IPS-18c (cell line): ENCODE results near the gene IFNGR2.
"Not testable (repeated sequence)": the region's sequence is repeated elsewhere in the genome, so short reads cannot be mapped to it uniquely, and the experiment has no call there.

ENCODE experiments used
- H3K4me3 ChIP-seq: 2 replicates; pipeline ENCODE4 v1.7.0; 2013; ENCODE audit warnings: low read depth, mild to moderate bottlenecking, low read length, moderate library complexity; ENCODE audit not compliant: insufficient read depth
- H3K9me3 ChIP-seq: one replicate; pipeline ENCODE4 v1.6.1; 2013; ENCODE audit warnings: mild to moderate bottlenecking, low read length, moderate library complexity; ENCODE audit not compliant: control insufficient read depth, insufficient read depth

IFNGR2 gene

GRCh38 chr21:33373451-33373850 is 29.8 kb upstream of the IFNGR2 start:
- Histone ChIP-seq H3K4me3 (no peak overlapping the region), H3K9me3 (no peaks in the 10 kb centered on the region)

DNA sequence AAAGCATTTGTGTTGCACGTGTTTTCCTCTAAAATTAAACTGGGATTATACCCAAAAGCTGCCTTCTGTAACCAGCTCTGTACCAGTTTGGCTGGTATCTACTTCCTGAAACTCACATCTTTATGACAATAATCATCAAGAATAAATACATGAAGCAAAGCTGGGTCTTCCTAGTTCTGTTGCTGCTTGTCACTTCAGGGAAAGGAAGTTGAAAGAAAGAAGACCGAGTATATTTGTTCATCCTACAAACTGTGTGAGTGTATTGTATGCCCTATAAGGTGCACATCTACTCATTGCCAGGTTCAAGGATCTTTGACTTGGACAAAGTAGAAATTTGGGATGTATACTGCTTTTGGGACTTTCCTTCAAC is 29.1 kb upstream of the IFNGR2 start:
- Histone ChIP-seq H3K9me3 (no peaks in the 10 kb centered on the region), H3K4me3 (no peak overlapping the region)

- H3K4me3 ChIP-seq: no peak overlapping the region
- no peaks in the 10 kb centered on the region for H3K9me3 ChIP-seq
These were observed 28.6 kb upstream of the IFNGR2 start for GRCh38 chr21:33374450-33375096.

DNA sequence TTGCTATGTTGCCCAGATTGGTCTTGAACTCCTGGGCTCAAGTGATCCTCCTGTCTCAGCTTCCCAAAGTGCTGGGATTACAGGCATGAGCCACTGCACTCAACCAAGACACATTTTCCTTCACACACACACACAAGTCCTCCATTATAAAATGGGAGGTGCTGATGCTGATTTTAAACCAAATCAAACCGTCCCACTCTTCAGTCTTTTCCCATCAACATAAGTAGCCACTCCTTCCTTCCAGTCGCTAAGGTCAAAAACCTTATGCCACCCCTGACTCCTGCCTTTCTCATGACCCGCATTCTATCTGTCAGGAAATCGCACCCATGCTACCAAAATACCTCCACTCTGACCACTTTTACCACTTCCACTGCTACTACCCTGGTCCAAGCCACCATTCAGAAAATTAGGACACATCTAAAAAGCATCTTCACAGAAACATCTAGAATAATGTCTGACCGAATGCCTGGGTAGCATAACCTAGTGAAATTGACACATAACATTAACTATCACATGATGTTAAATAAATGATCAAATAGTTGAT is 28.0 kb upstream of the IFNGR2 start:
- no peak overlapping the region for H3K4me3 ChIP-seq

GRCh38 chr21:33377221-33377920 is 25.8 kb upstream of the IFNGR2 start:
- no peak overlapping the region for H3K4me3 ChIP-seq

More for the DNA sequence above, 28.0 kb upstream of the IFNGR2 start:
- H3K9me3 ChIP-seq: no peaks in the 10 kb centered on the region

GRCh38 chr21:33378081-33378480 is 25.1 kb upstream of the IFNGR2 start:
- Histone ChIP-seq H3K4me3 (no peak overlapping the region), H3K9me3 (no peaks in the 10 kb centered on the region)

More at GRCh38 chr21:33377221-33377920, 25.8 kb upstream of the IFNGR2 start:
- H3K9me3 ChIP-seq: no peaks in the 10 kb centered on the region

DNA sequence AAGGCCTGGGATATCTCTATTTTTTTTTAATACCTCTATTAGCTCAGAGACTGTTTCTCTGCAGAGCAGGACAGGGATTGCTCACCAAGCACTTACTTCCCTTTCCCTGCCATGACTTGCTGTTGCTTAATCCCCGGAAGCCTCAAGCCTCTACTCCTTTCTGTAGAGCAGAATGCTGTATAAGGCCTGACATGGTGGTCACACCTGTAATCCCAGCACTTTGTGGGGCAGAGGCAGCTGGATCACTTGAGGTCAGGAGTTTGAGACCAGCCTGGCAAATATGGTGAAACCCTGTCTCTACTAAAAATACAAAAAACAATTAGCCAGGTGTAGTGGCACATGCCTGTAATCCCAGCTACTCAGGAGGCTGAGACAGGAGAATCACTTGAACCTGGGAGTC is 23.3 kb upstream of the IFNGR2 start:
- not testable (repeated sequence) for H3K4me3 ChIP-seq, H3K9me3 ChIP-seq

DNA sequence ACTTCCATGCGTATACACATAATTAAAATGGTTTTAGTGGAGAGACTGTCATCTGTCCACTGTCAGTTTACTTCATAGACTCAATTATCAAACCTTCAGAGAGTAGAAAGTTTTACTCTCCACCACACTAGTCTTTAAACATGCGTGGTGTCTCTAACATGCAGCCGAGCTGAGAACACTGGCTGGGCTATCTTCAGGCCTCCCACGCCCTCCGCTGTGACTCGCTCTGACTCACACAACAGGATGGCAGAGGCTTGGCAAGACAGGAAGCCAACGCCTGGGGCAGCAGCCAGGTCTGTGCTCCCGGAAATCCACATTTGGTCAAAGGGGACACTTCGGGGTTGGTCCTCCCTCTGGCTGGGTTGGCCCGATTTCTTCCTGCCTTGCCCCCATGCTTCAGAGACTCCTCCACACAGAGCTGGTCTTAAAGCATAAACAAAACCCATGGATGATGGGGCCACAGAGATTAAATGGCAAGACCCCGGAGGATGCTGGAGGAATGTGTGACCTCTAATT is 22.7 kb upstream of the IFNGR2 start:
- Histone ChIP-seq H3K4me3 (no peak overlapping the region), H3K9me3 (no peaks in the 10 kb centered on the region)

- not testable (repeated sequence) for H3K4me3 ChIP-seq
These were observed 21.8 kb upstream of the IFNGR2 start for GRCh38 chr21:33381381-33381780.

DNA sequence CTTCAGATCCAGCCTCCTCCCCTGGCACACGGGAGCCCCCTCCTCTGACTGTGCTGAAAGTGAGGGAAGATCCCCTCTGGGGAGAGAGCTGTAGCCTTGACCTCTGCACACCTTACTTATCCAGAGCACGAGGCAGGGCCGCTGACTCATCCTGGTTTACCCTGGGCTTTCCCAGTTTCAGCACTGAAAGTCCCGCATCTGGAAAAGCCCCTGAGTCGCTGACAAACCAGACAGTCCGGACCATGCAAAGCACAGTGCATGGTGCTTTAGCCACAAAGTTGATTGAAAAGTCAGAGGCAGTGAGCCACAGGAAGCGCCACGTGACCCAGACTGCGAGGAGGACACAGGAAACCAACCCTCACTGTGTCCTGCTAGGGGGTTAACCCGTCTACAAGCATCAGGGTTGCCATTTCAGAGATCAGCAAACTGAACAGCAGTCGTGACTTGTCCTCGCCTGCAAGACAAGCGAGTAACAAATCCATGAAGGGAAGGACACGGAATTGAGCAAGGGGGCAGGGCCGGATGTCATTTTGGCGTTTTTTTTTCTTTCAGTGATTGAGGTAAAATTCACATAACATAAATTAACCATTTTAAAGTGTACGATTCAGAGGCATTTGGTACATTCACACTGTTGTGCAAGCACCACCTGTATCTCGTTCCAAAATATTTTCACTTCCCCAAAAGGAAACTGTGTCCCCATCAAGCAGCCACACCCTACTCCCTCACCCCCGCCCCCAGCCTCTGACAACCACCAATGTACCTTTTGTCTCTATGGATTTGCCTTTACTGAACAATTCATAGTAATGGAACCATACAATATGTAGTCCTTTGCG is 19.9 kb upstream of the IFNGR2 start:
- Histone ChIP-seq H3K4me3 (no peak overlapping the region), H3K9me3 (no peaks in the 10 kb centered on the region)

More at GRCh38 chr21:33381381-33381780, 21.8 kb upstream of the IFNGR2 start:
- not testable (repeated sequence) for H3K9me3 ChIP-seq

GRCh38 chr21:33384841-33385331 is 18.3 kb upstream of the IFNGR2 start:
- Histone ChIP-seq H3K4me3 (no peak overlapping the region), H3K9me3 (no peaks in the 10 kb centered on the region)

DNA sequence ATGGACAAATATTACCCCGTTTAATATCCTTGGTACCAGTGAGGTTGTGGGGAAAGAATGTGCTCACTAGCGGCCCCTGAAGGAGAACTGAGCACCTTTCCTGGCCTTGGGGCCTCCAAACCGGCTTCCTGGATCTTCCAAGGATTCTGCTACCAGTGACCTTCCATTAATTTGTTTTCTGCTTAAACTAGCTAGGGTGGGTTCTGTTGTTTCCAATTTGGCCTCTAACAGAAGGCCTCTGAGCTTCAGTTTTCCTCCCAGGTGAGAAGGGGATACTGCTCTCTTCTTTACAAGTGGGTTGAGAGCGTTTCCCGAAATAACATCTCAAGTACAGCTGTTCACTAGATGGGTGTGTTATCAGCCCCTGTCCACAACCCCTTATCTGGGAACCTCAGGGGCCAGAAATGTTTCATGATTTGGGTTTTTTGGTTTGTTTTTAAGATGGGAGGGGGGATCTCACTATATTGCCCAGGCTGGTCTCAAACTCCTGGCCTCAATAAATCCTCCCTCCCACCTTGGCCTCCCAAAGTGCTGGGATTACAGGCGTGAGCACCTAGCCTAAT is 16.9 kb upstream of the IFNGR2 start:
- Histone ChIP-seq H3K4me3 (no peak overlapping the region), H3K9me3 (no peaks in the 10 kb centered on the region)

DNA sequence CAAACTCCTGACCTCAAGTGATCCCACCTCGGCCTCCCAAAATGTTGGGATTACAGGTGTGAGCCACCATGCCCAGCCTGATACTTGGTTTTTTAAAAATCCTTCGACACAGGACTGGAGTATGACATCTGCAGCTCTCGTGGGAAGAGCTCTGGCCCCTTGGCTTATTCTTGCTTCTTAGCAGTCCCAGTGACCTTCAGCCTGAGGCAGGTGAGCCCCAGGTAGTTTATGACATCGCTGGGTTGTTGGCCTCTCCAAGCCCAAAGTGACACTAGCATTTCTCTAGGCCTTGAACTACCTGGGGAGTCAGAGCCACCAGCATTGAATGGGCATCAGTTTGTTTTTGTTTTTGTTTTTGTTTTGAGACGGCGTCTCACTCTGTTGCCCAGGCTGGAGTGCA is 15.9 kb upstream of the IFNGR2 start:
- Histone ChIP-seq H3K9me3 (no peaks in the 10 kb centered on the region), H3K4me3 (no peak overlapping the region)

GRCh38 chr21:33388188-33388587 is 15.0 kb upstream of the IFNGR2 start:
- H3K9me3 ChIP-seq: no peaks in the 10 kb centered on the region

DNA sequence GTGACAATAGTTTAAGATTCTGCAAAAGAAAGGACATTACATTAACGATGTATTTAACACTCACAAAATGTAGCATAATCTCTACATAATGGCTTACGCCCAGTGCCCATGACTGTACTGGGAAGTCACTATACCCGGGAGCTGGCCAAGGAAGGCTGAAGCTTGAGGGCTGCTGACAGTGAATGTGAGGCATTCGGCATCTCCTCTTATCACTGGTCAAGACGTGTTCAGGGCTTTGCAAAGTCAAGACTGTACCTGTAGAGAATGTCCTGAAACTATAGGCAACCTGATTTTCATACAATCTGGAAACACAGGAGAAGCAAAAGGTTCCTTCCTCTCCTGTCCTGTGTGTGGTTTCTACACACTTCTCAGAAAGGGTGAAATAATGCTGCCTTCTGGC is 12.7 kb upstream of the IFNGR2 start:
- H3K9me3 ChIP-seq: no peaks in the 10 kb centered on the region
- no peak overlapping the region for H3K4me3 ChIP-seq

More at GRCh38 chr21:33388188-33388587, 15.0 kb upstream of the IFNGR2 start:
- no peak overlapping the region for H3K4me3 ChIP-seq

- Histone ChIP-seq H3K4me3 (no peak overlapping the region), H3K9me3 (no peaks in the 10 kb centered on the region)
These were observed 11.6 kb upstream of the IFNGR2 start for GRCh38 chr21:33391656-33392055.
